GM19193 (cell line): ENCODE data around the gene IRF8.

ENCODE experiments used
- POLR2A ChIP-seq: IDR thresholded peaks from 4 replicates; pipeline ENCODE4 v1.6.1; 2011; ENCODE audit not compliant: insufficient read depth, insufficient read length; ENCODE audit errors: extremely low read depth

The IRF8 gene

GRCh38 chr16:85862476-85863383 lies 36.2 kb upstream of the IRF8 start:
- no peak for TF ChIP-seq POLR2A

DNA sequence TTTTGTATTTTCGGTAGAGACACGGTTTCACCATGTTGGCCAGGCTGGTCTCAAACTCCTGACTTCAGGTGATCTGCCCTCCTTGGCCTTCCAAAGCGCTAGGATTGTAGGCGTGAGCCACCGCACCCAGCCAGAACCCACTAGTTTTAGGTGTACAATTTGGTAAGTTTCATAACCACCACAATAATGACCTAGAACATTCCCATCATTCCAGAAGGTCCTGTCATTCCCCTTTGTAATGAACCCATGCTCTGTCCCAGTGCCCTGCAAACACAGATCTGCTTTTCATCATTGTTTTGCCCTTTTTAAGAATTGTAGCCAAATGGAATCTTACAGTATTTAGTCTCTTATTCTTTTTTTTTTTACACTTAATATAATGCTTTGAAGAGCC lies 35.6 kb upstream of the IRF8 start:
- TF ChIP-seq POLR2A = no peak

DNA sequence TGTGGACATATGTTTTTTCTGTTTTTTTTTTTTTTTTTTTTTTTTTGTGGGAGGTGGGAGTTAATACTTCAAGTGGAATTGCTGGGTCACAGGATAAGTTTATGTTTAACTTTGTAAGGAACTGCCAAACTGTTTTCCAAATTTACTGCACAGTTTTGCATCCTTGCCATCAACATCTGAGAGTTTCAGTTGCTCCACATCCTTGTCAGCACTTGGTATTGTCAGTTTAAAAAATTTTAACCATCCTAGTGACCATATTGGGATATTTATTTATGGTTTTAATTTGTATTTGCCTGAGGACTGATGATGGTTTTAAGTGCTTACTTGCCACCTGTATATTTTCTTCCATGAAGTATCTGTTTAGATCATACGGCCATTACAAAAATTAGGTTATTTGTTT lies 34.0 kb upstream of the IRF8 start:
- TF ChIP-seq POLR2A = no peak

DNA sequence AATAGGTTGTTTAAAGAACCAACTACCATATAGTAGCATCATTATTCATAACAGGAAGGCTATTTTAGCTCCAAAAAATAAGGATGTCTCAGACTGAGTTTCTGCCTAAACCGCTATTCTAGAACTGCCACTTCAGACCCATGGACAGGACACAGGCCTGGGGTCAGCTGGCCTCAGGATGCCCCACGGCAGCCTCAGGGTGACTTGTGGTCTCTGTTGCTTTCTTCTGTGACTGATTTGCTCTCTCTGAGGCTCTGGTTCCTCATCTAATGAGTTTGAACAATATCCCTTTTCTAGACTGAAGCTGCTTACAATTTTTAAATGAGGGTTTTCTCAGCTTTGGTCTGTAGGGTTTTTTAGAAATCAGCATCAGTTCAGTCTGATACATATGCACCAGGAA lies 31.8 kb upstream of the IRF8 start:
- TF ChIP-seq POLR2A = no peak

DNA sequence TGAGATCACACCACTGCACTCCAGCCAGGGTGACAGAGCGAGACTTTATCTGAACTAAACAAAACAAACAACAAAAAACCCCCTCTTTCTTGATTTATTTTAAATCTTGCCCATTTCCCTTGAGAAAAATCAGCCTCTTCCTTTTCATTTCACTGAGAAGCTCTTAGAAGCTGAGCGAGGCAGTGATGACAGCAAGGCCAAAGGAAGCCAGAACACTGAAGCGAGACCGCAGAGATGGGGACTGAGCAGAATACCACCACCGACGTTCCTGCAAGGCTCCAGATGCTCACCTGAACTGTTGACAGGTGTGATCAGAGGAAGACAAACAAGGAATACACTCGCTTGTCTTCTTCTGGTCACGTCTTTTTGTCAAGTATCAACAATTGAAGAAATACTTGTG lies 30.5 kb upstream of the IRF8 start:
- TF ChIP-seq POLR2A = no peak

- no peak for TF ChIP-seq POLR2A
Measured at GRCh38 chr16:85869206-85869605, 29.8 kb upstream of the IRF8 start.

DNA sequence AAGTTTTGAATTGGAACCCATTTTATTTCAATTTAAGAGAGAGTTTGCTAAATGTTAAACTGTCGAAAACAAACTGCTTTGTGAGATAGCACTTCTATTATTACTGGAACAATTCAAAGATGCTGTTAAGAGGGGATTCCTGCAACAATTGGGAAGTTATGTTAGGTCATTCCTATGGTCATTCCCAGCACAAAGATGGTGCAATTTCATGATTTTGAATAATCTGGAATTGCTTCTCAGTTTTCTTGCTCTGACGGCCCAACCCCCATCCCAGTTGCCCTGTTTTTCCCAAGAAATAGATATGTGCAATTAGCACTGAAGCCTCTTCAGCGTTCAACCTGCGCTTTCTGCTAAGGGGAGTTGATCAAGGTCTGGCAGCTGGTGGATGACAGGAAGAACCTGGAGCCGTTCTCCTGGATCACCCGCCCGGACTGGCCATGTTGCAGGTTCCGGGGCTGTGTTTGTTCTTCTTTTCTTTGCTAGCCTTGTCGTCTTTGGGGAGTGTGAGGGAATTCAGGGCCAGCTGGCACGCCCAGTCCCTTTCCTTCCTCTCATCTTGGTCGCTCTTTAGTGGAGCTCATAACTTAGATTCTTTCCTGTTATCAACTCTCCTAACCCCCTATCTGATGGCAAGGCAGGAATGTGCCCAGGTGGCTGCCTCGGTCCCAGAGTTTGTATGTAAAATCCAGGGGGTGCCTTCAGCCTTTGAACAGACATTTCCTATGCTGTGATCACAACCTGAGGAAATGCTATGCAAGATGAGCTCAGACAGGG lies 29.0 kb upstream of the IRF8 start:
- TF ChIP-seq POLR2A = no peak

- no peak for TF ChIP-seq POLR2A
Measured at GRCh38 chr16:85871756-85872155, 27.2 kb upstream of the IRF8 start.

- no peak for TF ChIP-seq POLR2A
Measured at GRCh38 chr16:85872734-85873133, 26.2 kb upstream of the IRF8 start.

DNA sequence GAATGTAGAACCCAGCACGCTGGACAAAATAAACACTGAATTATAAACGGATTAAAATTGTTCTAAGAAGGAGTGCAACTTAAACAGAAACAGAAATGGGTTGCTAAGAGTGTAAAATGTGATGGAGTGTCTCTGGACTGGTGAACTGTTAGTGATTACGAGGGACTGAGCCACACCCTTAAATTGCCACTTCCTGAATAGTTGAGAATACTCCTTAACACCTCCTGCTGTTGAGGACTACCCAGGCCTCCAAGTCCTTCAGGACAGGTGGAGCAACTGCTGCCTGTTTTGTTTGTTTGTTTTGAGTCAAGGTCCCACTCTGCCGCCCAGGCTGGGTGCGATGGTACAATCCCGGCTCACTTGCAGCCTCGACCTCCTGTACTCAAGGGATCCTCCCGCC lies 25.8 kb upstream of the IRF8 start:
- no peak for TF ChIP-seq POLR2A

DNA sequence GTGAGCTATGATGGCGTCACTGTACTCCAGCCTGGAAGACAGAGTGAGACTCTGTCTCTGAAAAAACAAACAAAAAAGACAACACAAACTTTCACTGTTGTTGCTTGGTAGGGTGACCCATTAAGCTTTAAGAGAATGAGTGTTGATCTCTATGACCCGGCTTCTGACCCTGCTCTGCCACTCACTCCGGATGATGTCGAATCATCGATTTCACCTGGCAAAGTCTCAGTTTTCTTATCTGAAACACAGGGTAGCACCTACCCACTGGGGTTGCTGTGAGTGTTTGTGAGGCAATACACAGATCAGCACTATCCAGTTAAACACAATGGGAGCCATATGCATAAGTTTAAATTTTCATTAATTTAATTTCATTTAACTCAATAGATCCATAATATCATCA lies 20.6 kb upstream of the IRF8 start:
- TF ChIP-seq POLR2A = no peak

DNA sequence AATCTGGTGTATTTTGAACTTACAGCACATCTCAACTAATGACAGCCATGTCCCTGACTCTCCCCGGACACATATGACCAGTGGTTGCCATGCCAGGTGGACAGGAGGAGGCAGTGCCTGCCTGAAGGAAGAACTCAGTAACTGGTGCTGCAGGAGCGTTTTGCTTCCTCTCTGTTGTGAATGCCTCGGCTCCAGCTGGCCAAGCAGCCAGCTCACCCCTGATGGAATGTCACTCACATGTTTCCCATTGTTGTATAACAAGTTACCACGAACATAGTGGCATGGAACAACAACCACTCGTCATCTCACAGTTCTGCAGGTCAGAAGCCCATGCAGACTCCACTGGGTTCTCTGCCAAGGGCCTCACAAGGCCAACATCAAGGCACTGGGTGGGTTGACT lies 20.1 kb upstream of the IRF8 start:
- no peak for TF ChIP-seq POLR2A

DNA sequence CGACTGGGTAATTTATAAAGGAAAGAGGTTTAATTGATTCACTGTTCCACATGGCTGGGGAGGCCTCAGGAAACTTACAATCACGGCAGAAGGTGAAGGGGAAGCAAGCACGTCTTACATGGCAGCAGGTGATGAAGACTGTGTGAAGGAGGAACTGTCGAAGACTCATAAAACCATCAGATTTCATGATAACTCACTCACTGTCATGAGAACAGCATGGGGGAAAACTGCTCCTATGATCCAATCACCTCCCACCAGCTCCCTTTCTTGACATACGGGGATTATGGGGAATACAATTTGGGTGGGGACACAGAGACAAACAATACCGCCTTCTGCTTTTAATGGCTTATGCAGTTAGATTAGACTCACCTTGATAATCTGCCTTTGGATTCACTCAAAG lies 19.4 kb upstream of the IRF8 start:
- no peak for TF ChIP-seq POLR2A

DNA sequence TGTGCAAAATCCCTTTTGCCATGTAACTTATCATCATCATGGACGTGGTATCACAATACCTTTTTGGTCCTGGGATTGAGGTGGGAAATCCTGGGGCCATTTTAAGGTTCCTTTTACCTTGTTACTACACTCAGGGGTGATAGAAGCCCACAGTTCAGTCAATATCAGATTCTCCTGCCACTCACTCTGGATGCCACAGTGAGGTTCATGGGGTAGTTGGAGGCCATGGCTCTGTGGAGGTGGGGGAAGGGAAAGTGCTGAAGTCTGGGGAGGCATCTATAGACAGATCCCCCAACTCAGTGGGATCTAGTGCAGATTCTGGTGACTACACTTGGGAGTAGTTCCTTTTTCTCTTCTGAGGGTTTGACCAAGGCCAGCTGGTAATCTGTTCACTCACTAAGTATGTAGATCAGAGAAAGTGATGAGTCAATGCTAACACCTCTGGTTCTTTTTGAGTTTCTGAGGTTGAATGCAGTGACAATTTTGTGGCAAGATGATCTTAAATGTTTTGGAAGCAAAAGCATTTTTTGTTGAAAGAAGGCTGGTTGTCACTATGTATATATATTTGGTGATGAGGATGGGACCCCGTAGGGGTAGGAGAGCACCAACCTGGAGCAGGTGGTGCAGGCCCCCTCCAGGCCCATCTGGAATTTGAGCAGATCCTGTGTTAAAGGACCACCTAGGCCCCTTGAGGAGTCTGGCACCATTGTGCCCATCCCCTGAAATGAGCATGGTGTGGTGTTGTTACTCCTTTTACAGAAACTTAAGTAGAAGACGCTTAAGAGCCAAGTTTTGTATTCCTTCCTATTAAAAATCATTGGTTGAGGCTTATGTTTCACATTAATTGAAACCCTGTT lies 18.8 kb upstream of the IRF8 start:
- no peak for TF ChIP-seq POLR2A

GRCh38 chr16:85880861-85881260 lies 18.1 kb upstream of the IRF8 start:
- TF ChIP-seq POLR2A = no peak

DNA sequence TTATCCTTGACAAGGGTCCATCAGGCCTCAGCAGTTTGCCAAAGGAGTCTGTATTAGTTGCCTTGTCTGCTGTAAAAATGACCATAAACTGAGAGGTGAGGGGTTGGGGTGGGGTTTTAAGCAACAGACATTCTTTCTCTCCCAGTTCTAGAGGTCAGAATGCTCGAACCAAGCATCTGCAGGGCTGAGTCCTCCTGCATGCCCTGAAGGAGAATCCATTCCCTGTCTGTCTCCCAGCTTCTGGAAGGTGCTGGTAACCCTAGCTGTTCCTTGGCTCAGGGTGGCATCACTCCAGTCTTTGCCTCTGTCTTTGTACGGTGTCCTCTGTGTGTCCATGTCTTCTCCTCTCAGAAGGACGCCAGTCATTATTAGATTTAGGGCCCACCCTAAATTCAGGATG lies 17.5 kb upstream of the IRF8 start:
- TF ChIP-seq POLR2A = no peak

- TF ChIP-seq POLR2A = no peak
Measured at GRCh38 chr16:85882181-85882810, 16.7 kb upstream of the IRF8 start.
